ENCODE results near the gene OR7D4. TPM values are rescaled to one million over a fixed set of nuclear protein-coding genes. Genes with fewer than 3 reads are reported as not detected.

OR7D4 gene
- total RNA-seq, 1 experiment from 2014 or later = not detected

DNA sequence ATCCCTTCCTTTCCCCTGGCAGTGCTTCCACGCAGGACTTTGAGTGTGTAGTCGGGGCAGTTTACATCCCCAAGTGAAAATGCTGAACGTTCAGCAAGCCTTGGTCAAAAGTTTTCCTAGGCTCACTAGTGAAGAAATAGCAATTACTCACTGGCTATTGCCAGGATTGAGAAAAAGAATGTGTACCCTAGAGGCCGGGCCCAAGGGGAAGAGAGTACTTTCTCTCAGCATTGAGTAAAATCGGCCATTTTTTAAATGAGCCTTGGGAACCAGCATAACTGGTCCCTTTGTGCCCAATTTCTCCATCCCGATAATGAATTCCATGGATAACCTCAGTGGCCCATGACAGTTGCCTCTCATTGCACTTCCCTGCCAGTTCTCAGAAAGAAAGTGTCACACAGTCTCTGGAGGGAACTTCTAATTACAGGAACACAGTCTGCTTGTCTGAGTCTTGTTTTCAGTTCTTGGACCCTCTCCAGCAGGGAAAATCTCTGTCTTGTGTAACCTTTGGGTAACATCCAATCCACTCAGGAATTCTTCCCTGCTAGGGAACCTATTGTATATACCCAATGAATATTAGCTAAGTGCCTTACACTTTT is 47.9 kb downstream of the OR7D4 start:
- H4K20me1 ChIP-seq (ENCODE audit: control insufficient read depth, insufficient read depth, insufficient read length) = no peaks in the 10 kb centered on the region
- no peak overlapping the region for H2BK120ac ChIP-seq (ENCODE audit: low read depth, low read length, poor library complexity, severe bottlenecking)
- TF ChIP-seq CTCF (conservative IDR thresholded peaks at IDR 0.05) = no peak
- H3K14ac ChIP-seq (ENCODE audit: insufficient read depth, low read length) = no peak overlapping the region
- DNase-seq = no peak
- peaks cover 10 to 14% (median 13%) of the 10 kb centered on the region in 3 experiments for H3K36me3 Mint-ChIP-seq (ENCODE audit: insufficient read depth in 1 of 3, low read depth in 3 of 3)
- H3K18ac ChIP-seq (ENCODE audit: insufficient read length, low read depth, low read length) = no peak overlapping the region
- H3K23me2 ChIP-seq (ENCODE audit: insufficient read length, low read depth, low read length, poor library complexity, severe bottlenecking) = no peaks in the 10 kb centered on the region
- H4K91ac ChIP-seq (ENCODE audit: insufficient read length, low read depth, low read length) = no peak overlapping the region
- H3K4me1 ChIP-seq (ENCODE audit: insufficient read depth, low read length) = no peaks in the 10 kb centered on the region
- no peaks in the 10 kb centered on the region for H3K4me1 Mint-ChIP-seq
- H3K27me3 ChIP-seq (ENCODE audit: insufficient read depth, low read length) = no peaks in the 10 kb centered on the region
- H3K56ac ChIP-seq (ENCODE audit: insufficient read length, low read depth, low read length) = no peak overlapping the region
- no peak overlapping the region for H3K27ac Mint-ChIP-seq
- H2BK20ac ChIP-seq (ENCODE audit: low read depth, low read length, poor library complexity, severe bottlenecking) = no peak overlapping the region
- no peak overlapping the region for H2AFZ ChIP-seq (ENCODE audit: low read length)
- no CpG with 5 or more reads among the region's 6 CpGs for WGBS (ENCODE audit: extremely low coverage, insufficient read length, low lambda C conversion rate)
- no peak overlapping the region for H3K23ac ChIP-seq (ENCODE audit: insufficient read length, low read depth, low read length)
- H3K79me2 ChIP-seq (ENCODE audit: insufficient read depth, low read length) = no peaks in the 10 kb centered on the region
- H3K9ac ChIP-seq (ENCODE audit: extremely low read depth, insufficient read length, low read length) = no peak overlapping the region
- H3K4me2 ChIP-seq (ENCODE audit: insufficient read depth, insufficient read length, low read length) = no peak overlapping the region
- H2BK5ac ChIP-seq (ENCODE audit: insufficient read length, low read length) = no peak overlapping the region
- H3K79me1 ChIP-seq (ENCODE audit: insufficient read depth, low read depth, low read length, poor library complexity, severe bottlenecking) = no peaks in the 10 kb centered on the region
- H2BK15ac ChIP-seq (ENCODE audit: low read depth, low read length) = no peak overlapping the region
- no peak overlapping the region for H3K4me3 Mint-ChIP-seq
- no peak overlapping the region for H4K5ac ChIP-seq (ENCODE audit: insufficient read length, low read depth, low read length)
- no peak overlapping the region for H3T11ph ChIP-seq (ENCODE audit: low read length)
- H3K4ac ChIP-seq (ENCODE audit: low read depth, low read length) = no peak overlapping the region
- no peaks in the 10 kb centered on the region for H3K27me3 Mint-ChIP-seq (ENCODE audit: low read depth)
- no peak overlapping the region for H2BK12ac ChIP-seq (ENCODE audit: insufficient read length, low read depth, low read length)
- H2AK5ac ChIP-seq (ENCODE audit: insufficient read length, low read length) = no peak overlapping the region
- no peak overlapping the region for H3K27ac ChIP-seq (ENCODE audit: insufficient read length, low read depth, low read length)
- H4K8ac ChIP-seq (replicated peaks; ENCODE audit: insufficient read length, low read depth, low read length) = no peak overlapping the region
- H3K9me3 Mint-ChIP-seq = peaks cover 24 to 26% of the 10 kb centered on the region in 2 experiments
- peaks cover 5% of the 10 kb centered on the region for H3K9me3 ChIP-seq (ENCODE audit: control insufficient read depth, low read depth, low read length)

All from H9 (cell line).